ENCODE measurements around the gene VTI1B.
"Not testable (repeated sequence)": the region's sequence is repeated elsewhere in the genome, so short reads cannot be mapped to it uniquely, and the experiment has no call there.

VTI1B gene

DNA sequence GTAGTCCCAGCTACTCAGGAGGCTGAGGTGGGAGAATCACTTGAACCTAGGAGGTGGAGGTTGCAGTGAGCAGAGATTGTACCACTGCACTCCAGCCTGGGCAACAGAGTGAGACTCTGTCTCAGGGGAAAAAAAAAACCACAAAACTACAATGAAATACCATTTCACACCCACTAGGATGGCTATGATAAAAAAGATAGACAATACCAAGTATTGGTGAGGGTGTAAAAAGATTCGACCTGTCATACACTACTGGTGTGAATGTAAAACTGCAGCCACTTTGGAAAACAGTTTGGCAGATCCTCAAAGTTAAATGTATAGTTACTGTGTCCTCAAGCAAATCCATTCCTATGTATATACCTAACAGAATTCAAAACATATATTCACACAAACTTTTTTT, 48.3 kb downstream of the VTI1B start:
- not testable (repeated sequence) for DNase-seq

DNA sequence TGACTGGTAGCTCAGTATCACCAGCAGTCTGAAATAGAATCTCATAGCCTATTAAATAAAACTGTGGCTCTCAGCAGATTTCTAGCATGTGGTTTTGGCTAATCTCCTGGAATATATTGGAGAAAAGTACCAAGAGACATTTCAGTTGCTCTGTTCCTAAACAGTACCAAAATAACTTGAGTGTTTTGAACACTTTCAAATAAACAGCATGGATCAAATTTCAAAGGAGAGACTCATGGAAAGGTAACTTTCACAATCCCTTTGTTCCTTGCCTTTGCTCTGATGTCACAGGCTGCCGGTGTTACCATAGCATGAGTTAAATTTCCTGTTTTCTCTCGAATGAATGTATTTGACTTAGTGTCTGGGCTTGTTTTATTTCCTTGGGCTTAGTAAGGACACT, 51.3 kb downstream of the VTI1B start:
- no peak for DNase-seq

DNA sequence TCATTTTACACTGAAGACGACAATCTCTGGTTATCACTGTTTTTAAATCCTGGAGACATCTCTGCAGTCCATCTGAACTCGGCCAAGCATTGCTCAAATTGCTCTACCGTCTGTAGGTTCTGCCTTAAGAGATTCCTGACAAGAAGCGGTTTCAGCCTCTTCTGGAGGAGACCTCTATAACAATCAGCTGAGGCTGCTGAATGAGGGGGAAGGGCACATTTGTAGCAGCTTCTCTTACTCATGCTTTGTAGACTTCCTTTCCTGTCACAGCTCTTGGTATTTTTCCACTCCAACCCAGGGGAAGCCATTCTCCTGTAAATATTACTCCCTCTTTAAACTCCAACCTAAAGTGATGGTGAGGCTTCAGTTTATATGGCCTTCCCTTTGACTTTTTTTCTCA, 51.8 kb downstream of the VTI1B start:
- no peak for DNase-seq

DNA sequence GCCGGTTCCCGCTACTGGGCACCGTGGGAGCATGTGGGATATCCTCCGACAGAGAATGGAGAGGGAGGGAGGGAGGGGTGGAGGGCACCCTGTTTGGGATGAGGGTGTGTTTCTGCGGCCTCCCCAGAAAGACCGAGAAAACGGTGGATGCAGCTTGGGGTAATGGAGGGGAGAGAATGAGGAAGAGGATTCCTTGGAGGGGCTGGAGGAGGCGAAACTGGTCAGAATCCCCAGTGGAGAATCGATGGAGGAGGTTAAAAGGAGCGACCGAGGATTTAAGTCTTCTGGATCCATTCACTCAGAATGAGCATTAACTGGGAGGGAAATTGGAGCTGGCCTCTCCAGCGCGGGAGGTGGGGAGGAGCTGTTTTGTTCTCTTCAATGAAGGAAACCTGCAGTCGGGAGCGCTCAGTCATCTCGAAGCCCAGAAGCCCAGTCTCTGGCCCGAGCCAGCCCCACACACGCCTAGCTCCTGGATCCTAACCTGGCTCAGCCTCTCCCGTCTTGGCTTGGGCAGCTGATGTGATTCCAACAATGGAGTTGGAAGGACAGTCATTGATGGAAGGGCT, 54.1 kb downstream of the VTI1B start:
- peak in 1 of 2 donors; percentile 14 for DNase-seq

DNA sequence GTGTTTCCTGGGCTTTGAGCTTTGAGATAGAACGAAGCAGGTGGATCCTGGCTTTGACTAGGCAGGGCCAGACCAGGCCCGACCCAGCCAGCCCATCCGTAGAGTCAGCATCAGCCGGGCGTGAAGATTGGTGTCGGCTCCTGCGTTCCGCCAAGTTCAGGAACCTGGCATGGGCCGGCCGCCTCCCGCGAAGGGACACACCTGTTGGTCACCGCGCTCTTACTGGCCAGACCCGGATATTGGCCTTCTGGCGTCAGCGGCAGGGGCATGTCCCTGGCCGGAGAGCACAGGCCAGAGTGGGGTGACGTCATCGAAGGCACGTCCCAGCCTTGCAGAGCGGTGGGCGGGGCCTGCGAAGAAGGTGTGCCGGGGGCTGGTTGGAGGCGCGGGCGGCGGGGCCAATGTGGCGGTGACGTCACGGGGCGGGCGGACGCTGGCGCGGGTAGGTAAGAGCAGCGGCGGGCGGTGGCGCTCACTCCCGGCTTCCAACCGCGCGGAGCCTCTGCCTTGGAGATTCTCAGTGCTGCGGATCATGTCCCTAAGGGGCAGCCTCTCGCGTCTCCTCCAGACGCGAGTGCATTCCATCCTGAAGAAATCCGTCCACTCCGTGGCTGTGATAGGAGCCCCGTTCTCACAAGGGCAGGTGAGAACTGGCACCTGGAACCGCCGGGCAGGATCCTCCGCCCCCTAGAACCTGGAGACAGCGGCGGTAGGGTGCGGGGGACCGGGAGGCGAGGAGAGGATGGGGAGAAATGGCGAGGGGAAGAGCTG, 54.8 kb downstream of the VTI1B start, which contains the start of gene ARG2:
Gene ARG2, plus strand, starts transcription at position 475 of the 771 bp plus-strand sequence. Its CDS starts 58 bp downstream, at position 533.
- peak; percentile 96 to 99 for DNase-seq

DNA sequence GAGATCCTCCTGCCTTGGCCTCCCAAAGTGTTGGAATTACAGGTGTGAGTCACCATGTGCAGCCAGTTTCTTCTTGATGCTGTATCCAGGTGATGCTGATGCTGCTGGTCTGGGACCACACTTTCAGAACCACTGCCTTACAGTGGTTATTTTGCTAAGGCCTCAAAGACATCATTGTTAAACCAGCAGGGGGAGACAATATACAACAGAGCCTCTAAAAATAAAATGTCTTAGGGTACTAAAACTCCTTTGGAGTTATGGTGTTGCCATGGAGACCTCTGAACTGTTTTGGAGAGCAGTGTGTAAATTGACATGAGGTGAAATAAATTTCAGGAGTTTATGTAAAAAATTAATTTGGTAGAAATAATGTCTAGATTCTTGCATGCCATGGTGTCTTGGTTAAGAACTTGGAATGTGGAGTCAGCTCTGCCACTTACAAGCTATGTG, 55.8 kb downstream of the VTI1B start:
- peak in 1 of 2 donors; percentile 9 for DNase-seq

DNA sequence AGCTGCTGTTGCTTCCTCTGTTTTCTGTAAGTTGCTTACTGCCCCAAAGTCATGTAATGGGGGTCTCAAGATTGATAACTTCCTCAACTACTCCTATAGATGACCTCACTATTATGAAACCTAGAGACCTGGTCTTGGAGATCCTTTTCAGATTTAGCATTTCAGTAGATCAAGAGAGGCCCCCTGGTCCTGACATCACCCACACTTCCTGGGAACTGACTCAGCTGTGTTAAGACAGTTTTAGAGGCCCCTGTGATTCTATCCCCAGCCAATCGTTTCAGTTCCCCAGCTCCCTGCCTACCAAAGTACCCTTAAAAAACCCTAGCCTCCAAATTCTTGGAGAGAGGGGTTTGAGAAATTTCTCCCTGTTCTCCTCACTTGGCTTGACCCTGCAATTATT, 63.9 kb downstream of the VTI1B start:
- DNase-seq: no peak

DNA sequence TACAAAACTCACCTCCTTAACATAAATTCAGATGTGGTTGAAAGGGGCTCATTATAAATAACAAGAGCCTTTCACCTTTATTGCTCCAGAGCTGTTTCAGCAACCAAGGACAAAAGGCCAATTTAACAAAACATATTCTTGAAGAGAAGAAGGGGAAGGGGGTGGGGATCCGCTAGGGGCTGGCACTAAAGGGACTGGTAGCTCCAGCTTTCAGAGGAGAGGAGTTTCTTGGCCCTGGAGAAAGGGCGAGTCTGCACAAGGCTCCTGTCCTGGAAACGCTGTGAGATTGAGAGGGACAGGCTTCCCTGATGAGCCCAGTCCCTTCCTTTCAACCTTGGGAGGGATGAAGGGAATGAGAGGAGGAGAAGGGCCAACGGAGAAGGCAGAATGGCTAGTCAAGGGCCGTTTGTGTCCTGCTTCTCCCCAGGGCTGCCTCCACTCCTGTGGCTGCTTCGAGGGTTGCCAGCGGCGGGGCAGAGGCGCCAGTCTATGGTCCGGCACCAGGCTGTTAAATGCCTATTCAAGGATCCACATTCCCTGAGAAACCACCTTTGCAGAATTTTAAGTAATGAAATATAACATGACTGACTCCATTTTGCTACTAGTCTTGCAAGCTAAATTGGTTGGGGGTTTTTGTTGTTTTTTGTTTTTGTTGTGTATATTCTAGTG, 64.7 kb downstream of the VTI1B start:
- no peak for DNase-seq

DNA sequence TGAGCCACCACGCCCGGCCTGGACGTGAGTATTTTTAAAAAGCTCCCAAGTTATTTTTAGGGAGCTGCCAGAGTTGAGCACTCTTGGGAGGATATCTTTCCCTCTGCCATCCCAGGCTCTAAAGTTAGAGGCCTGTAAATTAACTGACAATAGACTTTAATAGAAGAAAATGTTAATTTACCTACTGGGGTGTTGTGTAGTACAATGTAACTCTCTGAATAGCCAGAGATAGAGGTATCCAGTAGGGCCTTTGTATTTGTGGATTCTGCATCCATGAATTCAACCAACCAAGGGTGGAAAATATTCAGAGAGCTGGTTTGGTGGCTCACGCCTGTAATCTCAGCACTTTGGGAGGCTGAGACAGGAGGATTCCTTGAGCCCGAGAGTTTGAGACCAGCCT, 66.8 kb downstream of the VTI1B start:
- no peak for DNase-seq

DNA sequence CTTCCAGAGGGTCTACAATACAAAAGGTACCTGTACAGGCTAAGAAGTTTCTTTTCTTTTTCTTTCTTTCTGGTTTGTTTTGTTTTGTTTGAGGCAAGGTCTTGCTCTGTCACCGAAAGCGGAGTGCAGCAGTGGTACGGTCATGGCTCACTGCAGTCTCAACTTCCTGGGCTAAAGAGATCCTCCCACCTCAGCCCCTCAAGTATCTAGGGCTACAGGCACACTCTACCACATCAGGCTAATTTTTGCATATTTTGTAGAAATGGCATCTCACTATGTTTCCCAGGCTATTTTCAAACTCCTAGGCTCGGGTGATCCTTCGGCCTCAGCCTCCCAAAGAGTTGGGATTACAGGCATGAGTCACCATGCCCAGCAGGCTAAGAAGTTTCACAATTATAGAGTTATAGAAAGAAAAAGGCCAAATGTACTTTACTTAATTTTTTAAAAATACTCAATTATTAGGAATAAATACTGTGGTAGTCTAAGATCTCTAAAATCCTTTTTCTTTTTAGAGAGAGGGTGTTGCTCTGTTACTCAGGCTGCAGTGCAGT, 71.4 kb downstream of the VTI1B start:
- no peak for DNase-seq

DNA sequence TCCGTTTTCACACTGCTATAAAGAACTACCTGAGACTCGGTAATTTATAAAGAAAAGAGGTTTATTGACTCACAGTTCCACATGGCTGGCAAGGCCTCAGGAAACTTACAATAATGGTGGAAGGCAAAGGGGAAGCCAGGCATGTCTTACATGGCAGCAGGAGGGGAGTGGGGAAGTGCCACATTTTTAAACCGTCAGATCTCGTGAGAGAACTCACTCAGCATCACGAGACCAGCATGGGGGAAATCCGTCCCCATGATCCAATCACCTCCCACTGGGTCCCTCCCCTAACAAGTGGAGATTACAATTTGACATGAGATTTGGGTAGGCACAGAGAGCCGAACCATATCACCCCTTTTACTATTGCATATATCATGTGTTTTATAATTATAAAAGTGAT, 72.4 kb downstream of the VTI1B start:
- DNase-seq: no peak

DNA sequence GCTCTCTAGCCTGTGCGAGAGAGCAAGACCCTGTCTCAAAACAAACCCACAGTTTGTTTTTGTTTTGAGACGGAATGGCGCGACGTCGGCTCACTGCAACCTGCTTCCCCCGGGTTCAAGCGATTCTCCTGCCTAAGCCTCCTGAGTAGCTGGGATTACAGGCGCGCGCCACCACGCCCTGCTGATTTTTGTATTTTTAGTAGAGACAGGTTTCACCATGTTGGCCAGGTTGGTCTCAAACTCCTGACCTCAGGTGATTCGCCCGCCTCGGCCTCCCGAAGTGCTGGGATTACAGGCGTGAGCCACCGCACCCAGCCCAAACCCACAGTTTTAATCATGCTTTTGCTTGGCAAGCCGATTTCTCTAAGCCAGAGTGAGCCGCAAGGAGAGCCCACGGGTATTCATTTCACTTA, 73.9 kb downstream of the VTI1B start:
- not testable (repeated sequence) for DNase-seq

DNA sequence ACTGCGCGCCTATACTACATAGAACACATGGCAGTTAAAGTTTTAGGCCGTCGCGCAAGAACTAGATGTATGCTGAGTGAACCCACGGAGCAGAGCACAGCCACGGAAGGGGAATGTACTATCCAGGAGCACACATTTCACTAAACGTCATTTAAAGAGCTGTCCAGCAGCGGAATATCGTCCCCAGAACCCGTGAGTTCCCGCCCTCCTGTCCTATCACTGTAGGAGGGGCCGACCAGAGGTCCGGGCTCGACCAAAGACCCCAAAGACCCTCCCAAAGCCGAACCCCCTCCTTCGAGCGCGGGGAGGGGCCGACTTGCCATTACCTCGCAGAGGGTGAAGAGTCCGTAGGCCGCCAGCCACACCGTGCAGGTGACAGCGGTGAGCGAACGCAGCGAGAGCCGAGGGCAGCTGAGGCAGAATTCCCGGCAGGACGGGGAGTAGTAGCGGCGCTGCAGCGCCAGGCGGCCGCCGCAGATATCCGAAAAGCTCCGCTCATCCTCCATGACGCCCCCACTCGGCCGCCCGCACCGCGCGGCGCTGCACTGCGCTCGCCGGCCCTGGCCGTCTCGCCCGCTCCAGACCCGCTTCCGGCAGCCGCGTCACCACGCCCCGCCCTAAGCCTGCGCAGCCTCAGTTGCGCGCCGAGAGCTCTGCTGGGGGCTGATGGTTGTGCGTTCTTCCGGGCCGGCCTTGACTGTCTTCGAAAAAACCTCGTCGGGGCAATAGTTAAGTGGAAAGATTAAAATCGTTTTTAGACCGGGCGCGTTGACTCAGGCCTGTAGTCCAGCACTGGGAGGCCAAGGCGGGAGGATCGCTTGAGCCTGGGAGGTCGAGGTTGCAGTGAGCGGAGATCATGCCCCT, 74.5 kb downstream of the VTI1B start, which contains the start of gene PIGH:
Gene PIGH, minus strand, starts transcription at position 571 of the 864 bp plus-strand sequence. Its CDS starts 65 bp downstream, at position 506.
- DNase-seq: peak; percentile 94 to 97

Data from stimulated activated CD4-positive, alpha-beta T cell treated with anti-CD3 and anti-CD28 coated beads, Interleukin-2, amount 100 ng/mL, for 24 hours (primary cell).